Erythroblast (primary cell): Measurements from ENCODE around the gene DSE.

Experiments
- GATA1 ChIP-seq: IDR thresholded peaks from 2 replicates; pipeline ENCODE4 v1.6.1; 2011; ENCODE audit warnings: low read depth, mild to moderate bottlenecking, control low read depth, low read length, moderate library complexity
- POLR2A ChIP-seq: IDR thresholded peaks from 2 replicates; pipeline ENCODE4 v1.6.1; 2011; ENCODE audit warnings: mild to moderate bottlenecking, low read length

DNA sequence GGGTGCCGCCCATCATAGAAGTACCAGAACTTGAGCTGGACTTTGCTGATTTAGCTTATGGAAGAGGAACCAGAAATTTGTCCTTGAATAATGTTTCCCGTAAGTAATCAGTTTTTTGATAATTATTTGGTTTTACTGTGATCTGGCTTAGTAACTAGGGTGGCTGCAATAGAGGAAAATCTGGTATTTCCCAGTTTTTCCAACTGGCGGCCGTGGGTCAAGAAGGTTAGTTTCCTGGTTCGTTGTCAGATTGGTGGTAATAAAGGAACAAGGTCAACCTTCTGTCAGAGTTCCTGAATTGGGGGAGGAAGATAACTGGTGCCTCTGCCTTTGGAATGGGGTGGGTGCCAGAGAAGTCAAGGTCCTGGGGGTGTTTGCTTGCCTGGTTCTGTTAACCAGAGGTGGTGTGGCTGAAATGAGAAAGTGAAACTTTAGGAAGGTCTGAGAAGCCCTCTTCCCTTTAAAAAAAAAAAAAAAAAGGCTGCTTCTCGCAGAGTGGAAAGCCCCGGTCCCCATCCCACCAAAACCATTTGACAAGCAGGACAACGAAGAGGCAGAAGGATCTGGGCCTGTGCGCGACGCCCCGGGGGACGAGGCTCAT, 90.7 kb downstream of the DSE start, which contains the start of gene CALHM6:
- TF ChIP-seq POLR2A (no peak), GATA1 (no peak)
